OCI-LY1 (cell line): ENCODE results near the gene DPP6.

Source experiments
- CTCF ChIP-seq: fragments of 200-600 bp; sonication (generic), shearing (Covaris generic); IDR thresholded peaks from 2 replicates; pipeline ENCODE4 v1.5.1; 2017; ENCODE audit warnings: mild to moderate bottlenecking, antibody characterized with exemption, low read length, moderate library complexity, mixed read lengths
- EZH2 ChIP-seq: fragments of 200-600 bp; sonication (generic), shearing (Covaris generic); IDR thresholded peaks from 2 replicates; pipeline ENCODE4 v1.8.0; 2017; ENCODE audit warnings: borderline replicate concordance, mixed run types, mild to moderate bottlenecking, antibody characterized with exemption, low read length, moderate library complexity, mixed read lengths

- TF ChIP-seq CTCF (no peak), EZH2 (no peak)
These were observed 791.6 kb downstream of the DPP6 start for GRCh38 chr7:154843670-154844237.
